CD8-positive, alpha-beta memory T cell (primary cell): ENCODE results near the gene MROH9. TPM values are rescaled to one million over a fixed set of nuclear protein-coding genes. Genes with fewer than 3 reads are reported as not detected.

Source experiments
- CTCF ChIA-PET: fragments of 350-600 bp; sonication (Branson Sonifier 250); formaldehyde crosslinking; loops from one replicate; lab custom pipeline; 2021; ENCODE audit warnings: antibody characterized with exemption; lab: Charles Lee
- POLR2A ChIA-PET: fragments of 350-600 bp; sonication (Branson Sonifier 250); formaldehyde crosslinking; loops from one replicate; lab custom pipeline; 2021; ENCODE audit warnings: antibody characterized with exemption; lab: Charles Lee
- DNase-seq, 5 donors: peaks; one replicate each; pipeline versions ENCODE4 v3.0.0 to v3.0.0-alpha.2; 2020 to 2022; ENCODE audit warnings: mixed read lengths in 1 of 5
- H3K27ac ChIP-seq: one replicate; pipeline ENCODE4 v1.7.0; 2013; ENCODE audit warnings: low read depth, mild to moderate bottlenecking, low read length, moderate library complexity
- H3K27me3 ChIP-seq: 2 replicates; pipeline ENCODE4 v1.7.0; 2013; ENCODE audit warnings: low read length, mild to moderate bottlenecking; ENCODE audit not compliant: insufficient read depth, poor library complexity, severe bottlenecking
- H3K36me3 ChIP-seq: 2 replicates; pipeline ENCODE4 v1.7.0; 2013; ENCODE audit warnings: mild to moderate bottlenecking, low read length, moderate library complexity; ENCODE audit not compliant: insufficient read depth
- H3K4me1 ChIP-seq: 2 replicates; pipeline ENCODE4 v1.7.0; 2013; ENCODE audit warnings: mild to moderate bottlenecking, low read length, moderate library complexity; ENCODE audit not compliant: insufficient read depth
- H3K4me3 ChIP-seq: 2 replicates; pipeline ENCODE4 v1.7.0; 2013; ENCODE audit warnings: mild to moderate bottlenecking, low read length
- H3K9me3 ChIP-seq: 2 replicates; pipeline ENCODE4 v1.7.0; 2013; ENCODE audit warnings: mild to moderate bottlenecking, low read length
- H3K27ac Mint-ChIP-seq, 8 donors: one replicate each; pipeline ENCODE4 v1.8.0; 2020 to 2021; ENCODE audit warnings: mixed read lengths in 8 of 8, mild to moderate bottlenecking in 6 of 8, inconsistent platforms in 3 of 8, moderate library complexity in 3 of 8
- H3K27me3 Mint-ChIP-seq, 2 donors: one replicate each; pipeline ENCODE4 v1.8.0; 2020 to 2021; ENCODE audit warnings: mixed read lengths in 2 of 2, mild to moderate bottlenecking in 1 of 2, moderate library complexity in 1 of 2
- H3K36me3 Mint-ChIP-seq, 3 donors: one replicate each; pipeline ENCODE4 v1.8.0; 2020 to 2021; ENCODE audit warnings: mixed read lengths in 3 of 3, inconsistent platforms in 1 of 3, mild to moderate bottlenecking in 1 of 3
- H3K4me1 Mint-ChIP-seq, 3 donors: one replicate each; pipeline ENCODE4 v1.8.0; 2020 to 2021; ENCODE audit warnings: mixed read lengths in 3 of 3, inconsistent platforms in 1 of 3, mild to moderate bottlenecking in 1 of 3
- H3K4me3 Mint-ChIP-seq, 7 donors: one replicate each; pipeline ENCODE4 v1.8.0; 2020 to 2021; ENCODE audit warnings: mixed read lengths in 7 of 7, mild to moderate bottlenecking in 6 of 7, moderate library complexity in 4 of 7, inconsistent platforms in 2 of 7
- H3K9me3 Mint-ChIP-seq, 5 donors: one replicate each; pipeline ENCODE4 v1.8.0; 2020 to 2022; ENCODE audit warnings: mixed read lengths in 5 of 5, mild to moderate bottlenecking in 3 of 5, moderate library complexity in 2 of 5, inconsistent platforms in 1 of 5
- polyA plus RNA-seq: library from polyadenylated mRNA; unstranded; fragments of 300-500 nt; fragmentation: Illumina TruSeq; gene quantifications from one replicate; pipeline ENCODE4 v1.2.3, GENCODE V29; 2021
- total RNA-seq, 2 experiments: library from RNA; stranded (reverse); gene quantifications; one replicate each; pipeline ENCODE4 v1.2.3, GENCODE V29; 2021

MROH9 gene
- total and polyA plus RNA-seq, 3 experiments from 2014 or later = not detected

GRCh38 chr1:171090604-171091003 is 155.3 kb downstream of the MROH9 start, which contains the start of gene FMO3:
TSS of gene FMO3 (plus strand) at chr1:171090905. CDS start at chr1:171092659, 1,754 bp downstream.
- no peaks in the 10 kb centered on the region for H3K27me3 Mint-ChIP-seq
- H3K9me3 Mint-ChIP-seq = no peaks in the 10 kb centered on the region
- H3K4me1 Mint-ChIP-seq = no peaks in the 10 kb centered on the region
- Histone ChIP-seq H3K4me3 (no peak within 1 kb of the TSS), H3K27me3 (no peaks in the 10 kb centered on the region), H3K4me1 (no peaks in the 10 kb centered on the region), H3K27ac (no peak within 1 kb of the TSS), H3K9me3 (no peaks in the 10 kb centered on the region), H3K36me3 (no peaks in the 10 kb centered on the region)
- ChIA-PET CTCF (no interaction called here), POLR2A (no interaction called here)
- no peak within 1 kb of the TSS for H3K4me3 Mint-ChIP-seq
- no peak within 1 kb of the TSS for H3K27ac Mint-ChIP-seq
- peaks cover 0 to 2% (median 0%) of the 10 kb centered on the region in 3 donors for H3K36me3 Mint-ChIP-seq
- no peak for DNase-seq

- ChIA-PET POLR2A (no interaction called here), CTCF (no interaction called here)
- Histone ChIP-seq H3K27me3 (no peaks in the 10 kb centered on the region), H3K9me3 (no peaks in the 10 kb centered on the region), H3K36me3 (no peaks in the 10 kb centered on the region), H3K4me3 (no peak overlapping the region), H3K4me1 (no peaks in the 10 kb centered on the region), H3K27ac (no peak overlapping the region)
- no peak overlapping the region for H3K4me3 Mint-ChIP-seq
- H3K27ac Mint-ChIP-seq = no peak overlapping the region
- H3K4me1 Mint-ChIP-seq = no peaks in the 10 kb centered on the region
- peaks cover 3 to 13% of the 10 kb centered on the region in 2 donors for H3K27me3 Mint-ChIP-seq
- no peaks in the 10 kb centered on the region for H3K36me3 Mint-ChIP-seq
- no peak for DNase-seq
- peaks cover 0 to 4% (median 0%) of the 10 kb centered on the region in 5 donors for H3K9me3 Mint-ChIP-seq
Observed at GRCh38 chr1:171103862-171104261, 168.5 kb downstream of the MROH9 start.

- H3K27ac ChIP-seq = no peak overlapping the region
- no peaks in the 10 kb centered on the region for H3K27me3 ChIP-seq
- no peaks in the 10 kb centered on the region for H3K9me3 Mint-ChIP-seq
- no peak overlapping the region for H3K4me3 ChIP-seq
- ChIA-PET CTCF (no interaction called here), POLR2A (no interaction called here)
- no peak overlapping the region for H3K4me3 Mint-ChIP-seq
- H3K4me1 Mint-ChIP-seq = no peaks in the 10 kb centered on the region
- no peaks in the 10 kb centered on the region for H3K36me3 ChIP-seq
- peaks cover 1 to 12% of the 10 kb centered on the region in 2 donors for H3K27me3 Mint-ChIP-seq
- no peaks in the 10 kb centered on the region for H3K36me3 Mint-ChIP-seq
- DNase-seq = no peak
- no peaks in the 10 kb centered on the region for H3K4me1 ChIP-seq
- no peaks in the 10 kb centered on the region for H3K9me3 ChIP-seq
- H3K27ac Mint-ChIP-seq = no peak overlapping the region
Observed at GRCh38 chr1:171107262-171107940, 172.1 kb downstream of the MROH9 start.

- Histone ChIP-seq H3K27ac (no peak overlapping the region), H3K27me3 (no peaks in the 10 kb centered on the region), H3K4me1 (no peaks in the 10 kb centered on the region), H3K36me3 (no peaks in the 10 kb centered on the region), H3K4me3 (no peak overlapping the region), H3K9me3 (no peaks in the 10 kb centered on the region)
- Mint-ChIP-seq H3K27ac (no peak overlapping the region), H3K9me3 (no peaks in the 10 kb centered on the region), H3K4me3 (no peak overlapping the region), H3K27me3 (peaks cover 1 to 12% of the 10 kb centered on the region in 2 donors), H3K4me1 (no peaks in the 10 kb centered on the region), H3K36me3 (no peaks in the 10 kb centered on the region)
- DNase-seq = no peak
- ChIA-PET POLR2A (no interaction called here), CTCF (no interaction called here)
Observed at GRCh38 chr1:171107969-171108368, 172.6 kb downstream of the MROH9 start.

GRCh38 chr1:171109966-171110365 is 174.6 kb downstream of the MROH9 start:
- no peaks in the 10 kb centered on the region for H3K36me3 ChIP-seq
- H3K4me1 Mint-ChIP-seq = no peaks in the 10 kb centered on the region
- H3K4me3 Mint-ChIP-seq = no peak overlapping the region
- no peak overlapping the region for H3K27ac Mint-ChIP-seq
- peaks cover 0 to 16% of the 10 kb centered on the region in 2 donors for H3K27me3 Mint-ChIP-seq
- H3K9me3 Mint-ChIP-seq = no peaks in the 10 kb centered on the region
- no peak for DNase-seq
- no peaks in the 10 kb centered on the region for H3K4me1 ChIP-seq
- no peaks in the 10 kb centered on the region for H3K27me3 ChIP-seq
- no peak overlapping the region for H3K4me3 ChIP-seq
- H3K9me3 ChIP-seq = no peaks in the 10 kb centered on the region
- H3K27ac ChIP-seq = no peak overlapping the region
- CTCF ChIA-PET = no interaction called here
- POLR2A ChIA-PET = no interaction called here
- no peaks in the 10 kb centered on the region for H3K36me3 Mint-ChIP-seq

- no peak overlapping the region for H3K27ac Mint-ChIP-seq
Observed at GRCh38 chr1:171110621-171111326, 175.4 kb downstream of the MROH9 start.

GRCh38 chr1:171112119-171112518 is 176.8 kb downstream of the MROH9 start:
- ChIA-PET CTCF (no interaction called here), POLR2A (no interaction called here)
- H3K4me1 ChIP-seq = no peaks in the 10 kb centered on the region
- H3K27me3 Mint-ChIP-seq = peaks cover 0 to 17% of the 10 kb centered on the region in 2 donors
- H3K4me1 Mint-ChIP-seq = no peaks in the 10 kb centered on the region
- H3K27ac Mint-ChIP-seq = no peak overlapping the region
- H3K9me3 ChIP-seq = no peaks in the 10 kb centered on the region
- H3K9me3 Mint-ChIP-seq = no peaks in the 10 kb centered on the region
- H3K27ac ChIP-seq = no peak overlapping the region
- no peak overlapping the region for H3K4me3 ChIP-seq
- no peak overlapping the region for H3K4me3 Mint-ChIP-seq
- H3K36me3 Mint-ChIP-seq = no peaks in the 10 kb centered on the region
- no peaks in the 10 kb centered on the region for H3K27me3 ChIP-seq
- DNase-seq = no peak
- H3K36me3 ChIP-seq = no peaks in the 10 kb centered on the region

More at GRCh38 chr1:171110621-171111326, 175.4 kb downstream of the MROH9 start:
- Mint-ChIP-seq H3K36me3 (no peaks in the 10 kb centered on the region), H3K4me3 (no peak overlapping the region), H3K4me1 (no peaks in the 10 kb centered on the region), H3K27me3 (peaks cover 0 to 17% of the 10 kb centered on the region in 2 donors), H3K9me3 (no peaks in the 10 kb centered on the region)
- Histone ChIP-seq H3K36me3 (no peaks in the 10 kb centered on the region), H3K27me3 (no peaks in the 10 kb centered on the region), H3K9me3 (no peaks in the 10 kb centered on the region), H3K4me1 (no peaks in the 10 kb centered on the region), H3K27ac (no peak overlapping the region), H3K4me3 (no peak overlapping the region)
- no peak for DNase-seq
- CTCF ChIA-PET = no interaction called here
- POLR2A ChIA-PET = no interaction called here

GRCh38 chr1:171113382-171113781 is 178.0 kb downstream of the MROH9 start:
- Histone ChIP-seq H3K4me1 (no peaks in the 10 kb centered on the region), H3K36me3 (no peaks in the 10 kb centered on the region), H3K27ac (no peak overlapping the region), H3K9me3 (no peaks in the 10 kb centered on the region), H3K4me3 (no peak overlapping the region), H3K27me3 (no peaks in the 10 kb centered on the region)
- H3K27ac Mint-ChIP-seq = no peak overlapping the region
- H3K36me3 Mint-ChIP-seq = no peaks in the 10 kb centered on the region
- H3K9me3 Mint-ChIP-seq = no peaks in the 10 kb centered on the region
- ChIA-PET CTCF (no interaction called here), POLR2A (no interaction called here)
- H3K4me3 Mint-ChIP-seq = no peak overlapping the region
- no peak for DNase-seq
- no peaks in the 10 kb centered on the region for H3K4me1 Mint-ChIP-seq
- H3K27me3 Mint-ChIP-seq = peaks cover 0 to 19% of the 10 kb centered on the region in 2 donors
